Erythroblast (primary cell): ENCODE measurements around the gene MKKS.

Experiments used
- GATA1 ChIP-seq: IDR thresholded peaks from 2 replicates; pipeline ENCODE4 v1.6.1; 2011; ENCODE audit warnings: low read depth, mild to moderate bottlenecking, control low read depth, low read length, moderate library complexity
- POLR2A ChIP-seq: IDR thresholded peaks from 2 replicates; pipeline ENCODE4 v1.6.1; 2011; ENCODE audit warnings: mild to moderate bottlenecking, low read length

- no peak for TF ChIP-seq POLR2A
- TF ChIP-seq GATA1: no peak
Observed at GRCh38 chr20:10467681-10468339, 33.8 kb upstream of the MKKS start.
